GM19035 (cell line): ENCODE measurements around the gene FLVCR2.
"Not testable (repeated sequence)": the region's sequence is repeated elsewhere in the genome, so short reads cannot be mapped to it uniquely, and the experiment has no call there.

Experiments used
- ATAC-seq: cut with Tn5 transposase; IDR thresholded peaks from one replicate; pipeline ENCODE4 v1.9.1; 2021; ENCODE audit not compliant: unreplicated experiment

The FLVCR2 gene

DNA sequence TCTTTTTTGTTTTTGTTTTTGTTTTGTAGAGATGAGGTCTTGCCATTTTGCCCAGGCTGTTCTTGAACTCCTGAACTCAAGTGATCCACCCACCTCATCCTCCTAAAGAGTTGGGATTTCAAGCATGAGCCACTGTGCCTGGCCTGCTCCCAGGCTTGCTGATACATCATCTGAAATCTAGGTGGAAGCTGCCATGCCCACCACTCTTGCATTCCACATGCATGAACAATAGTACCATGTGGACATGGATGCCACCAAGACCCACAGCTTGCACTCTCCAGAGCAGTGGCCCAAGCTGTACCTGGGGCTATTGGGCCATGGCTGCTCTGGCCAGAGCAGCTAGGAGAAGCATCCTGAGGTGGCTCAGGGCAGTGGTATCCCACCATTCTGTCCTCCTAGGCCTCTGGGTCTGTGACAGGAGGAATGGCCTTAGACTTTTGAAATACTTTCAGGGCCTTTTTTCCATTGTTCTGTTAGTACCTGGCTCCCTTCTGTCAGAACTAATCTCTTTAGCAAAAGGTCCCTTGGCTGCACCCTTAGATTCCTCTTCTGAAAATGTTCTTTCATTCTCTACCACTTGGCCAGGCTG, 13.7 kb downstream of the FLVCR2 start:
- ATAC-seq = no peak

DNA sequence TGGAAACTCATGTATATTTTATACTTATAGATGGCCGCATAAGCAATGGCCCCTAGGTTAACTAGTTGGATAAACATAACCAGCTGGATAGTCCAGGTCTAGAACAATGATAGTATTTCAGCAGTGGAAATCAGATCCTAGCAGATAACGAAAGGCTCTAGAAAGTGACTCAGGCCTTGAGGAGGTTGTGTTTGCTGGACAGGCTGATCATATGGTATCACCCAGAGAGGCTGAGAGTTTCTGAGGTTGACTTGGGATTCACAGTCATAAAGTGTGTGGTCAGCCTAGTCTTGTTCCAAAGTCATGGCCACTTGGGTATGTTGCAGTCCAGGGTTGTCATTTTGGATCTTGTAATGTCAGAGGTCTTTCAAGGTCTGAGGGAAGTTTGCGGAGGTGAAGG, 16.8 kb downstream of the FLVCR2 start:
- ATAC-seq = no peak

DNA sequence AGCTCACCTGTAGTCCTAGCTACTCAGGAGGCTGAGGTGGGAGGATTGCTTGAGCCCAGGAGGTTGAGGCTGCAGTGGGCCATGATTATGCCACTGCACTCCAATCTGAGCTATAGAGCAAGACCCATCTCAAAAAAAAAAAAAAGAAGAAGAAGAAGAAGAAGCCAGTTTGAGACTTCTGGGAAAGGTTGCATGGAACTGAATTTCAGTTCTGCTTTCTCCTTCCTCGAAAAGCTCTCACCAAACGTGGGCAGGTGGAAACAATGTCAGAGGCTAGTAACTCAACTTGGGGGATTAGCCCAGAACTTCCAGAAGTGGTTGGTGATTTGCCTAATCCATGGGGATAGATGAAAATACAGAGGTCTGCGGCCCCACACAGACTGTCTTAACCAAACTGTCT, 18.7 kb downstream of the FLVCR2 start:
- no peak for ATAC-seq

- ATAC-seq = not testable (repeated sequence)
Measured at GRCh38 chr14:75600100-75600499, 21.7 kb downstream of the FLVCR2 start.

- not testable (repeated sequence) for ATAC-seq
Measured at GRCh38 chr14:75601061-75601460, 22.6 kb downstream of the FLVCR2 start.

DNA sequence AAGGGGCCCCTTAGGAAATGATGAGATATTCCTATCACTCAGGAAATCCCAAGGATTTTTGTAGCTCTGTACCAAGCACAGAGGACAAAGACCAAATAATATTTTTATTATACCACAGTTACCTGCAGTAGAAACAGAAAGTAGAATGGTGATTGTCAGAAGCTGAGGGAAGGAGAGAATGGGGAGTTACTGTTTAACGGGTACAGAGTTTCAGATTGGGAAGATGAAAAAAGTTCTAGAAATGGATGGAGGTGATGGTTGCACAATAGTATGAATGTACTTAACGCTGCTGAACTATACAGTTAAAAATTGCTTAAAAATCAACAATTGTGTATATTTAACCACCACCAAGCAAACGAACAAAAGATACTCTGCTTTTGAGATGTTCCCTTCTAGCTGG, 24.1 kb downstream of the FLVCR2 start:
- ATAC-seq = no peak

GRCh38 chr14:75604979-75605851, 26.8 kb downstream of the FLVCR2 start:
- ATAC-seq = no peak

DNA sequence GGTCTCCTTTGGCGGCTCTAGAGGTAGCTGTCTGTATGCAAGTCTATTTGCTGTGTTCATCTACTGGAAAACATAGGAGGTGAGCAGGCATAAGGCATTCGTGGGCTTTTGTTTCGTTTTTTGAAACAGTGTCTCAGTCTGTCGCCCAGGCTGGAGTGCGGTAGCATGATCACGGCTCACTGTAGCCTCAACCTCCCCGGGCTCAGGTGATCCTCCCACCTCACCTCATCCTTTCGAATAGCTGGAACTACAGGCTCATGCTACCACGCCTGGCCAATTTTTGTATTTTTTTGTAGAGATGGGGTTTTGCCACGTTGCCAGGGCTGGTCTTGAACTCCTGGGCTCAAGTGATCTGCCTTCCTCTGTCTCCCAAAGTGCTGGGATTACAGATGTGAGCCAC, 27.5 kb downstream of the FLVCR2 start:
- no peak for ATAC-seq

GRCh38 chr14:75607044-75607443, 28.6 kb downstream of the FLVCR2 start:
- ATAC-seq = no peak

DNA sequence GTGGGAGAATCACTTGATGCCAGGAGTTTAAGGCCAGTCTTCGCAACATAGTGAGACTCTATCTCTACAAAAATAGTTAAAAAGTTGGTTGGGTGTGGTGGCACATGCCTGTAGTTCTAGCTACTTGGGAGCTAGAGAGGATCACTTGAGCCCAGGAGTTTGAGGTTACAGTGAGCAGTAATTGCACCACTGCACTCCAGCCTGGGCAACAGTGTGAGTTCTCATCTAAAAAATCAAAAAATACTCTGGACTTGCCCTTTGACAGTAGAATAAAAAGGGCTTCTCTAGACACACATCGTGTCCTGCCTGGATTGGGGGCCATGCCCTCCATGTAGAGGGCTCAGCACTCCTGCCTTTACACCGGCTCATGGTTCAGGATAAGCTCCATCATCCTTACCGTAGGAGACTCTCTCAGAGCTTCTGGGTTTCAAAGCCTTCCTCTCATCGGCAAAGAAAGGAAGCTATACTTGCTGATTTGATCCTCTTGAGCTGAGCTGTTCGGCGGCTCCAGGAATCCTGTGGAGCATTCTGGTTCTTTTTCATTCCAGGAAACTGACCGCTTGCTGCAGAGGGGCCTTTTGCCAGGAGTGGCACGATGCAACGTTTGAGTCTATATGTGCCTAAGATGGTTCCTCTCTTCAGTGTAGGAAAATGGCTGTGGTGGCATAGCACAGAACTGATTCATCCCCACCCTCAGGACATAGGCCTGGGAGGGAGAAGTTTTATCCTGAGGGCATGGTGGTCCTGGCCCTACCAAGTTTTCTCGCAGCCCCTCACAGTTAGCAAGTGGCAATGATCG, 29.6 kb downstream of the FLVCR2 start:
- no peak for ATAC-seq

DNA sequence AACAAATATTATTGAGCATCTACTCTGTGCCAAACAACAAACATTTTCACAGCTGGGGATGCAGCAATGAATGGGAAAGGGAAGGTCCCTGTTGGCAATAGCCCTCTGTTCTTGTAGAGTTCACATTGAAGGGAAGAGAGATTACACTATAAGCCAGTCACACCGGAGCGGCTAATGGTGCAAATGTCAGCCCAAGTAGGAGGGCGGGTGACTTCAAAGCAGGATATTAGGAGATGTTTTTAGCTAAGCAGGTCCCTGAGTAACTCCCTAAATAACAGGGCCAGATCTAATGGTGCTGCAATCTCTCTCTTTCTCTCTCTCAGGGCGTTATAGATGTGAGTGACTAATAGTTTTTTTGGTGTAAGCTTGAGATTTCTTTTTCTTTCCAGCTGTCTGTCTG, 30.7 kb downstream of the FLVCR2 start:
- no peak for ATAC-seq

- ATAC-seq = no peak
Measured at GRCh38 chr14:75609606-75610475, 31.4 kb downstream of the FLVCR2 start.

DNA sequence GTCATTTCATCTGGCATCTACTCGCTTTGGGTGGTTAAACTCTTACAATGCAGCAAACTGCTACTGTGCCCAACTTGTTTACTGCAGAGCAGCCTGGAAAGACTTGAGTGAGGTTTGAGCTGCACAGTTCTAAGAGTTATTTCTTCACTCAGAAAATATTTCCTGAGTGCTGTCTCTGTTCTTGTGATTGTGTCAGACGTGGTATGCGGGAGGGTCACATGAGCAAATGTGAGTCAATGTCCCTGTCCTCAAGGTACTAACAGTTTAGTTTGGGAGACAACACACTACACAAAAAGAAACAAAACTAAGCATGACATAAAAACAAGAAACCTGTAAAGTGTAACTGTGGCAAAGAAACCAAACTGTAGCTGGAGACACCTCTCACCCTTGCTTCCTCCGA, 32.4 kb downstream of the FLVCR2 start:
- no peak for ATAC-seq

DNA sequence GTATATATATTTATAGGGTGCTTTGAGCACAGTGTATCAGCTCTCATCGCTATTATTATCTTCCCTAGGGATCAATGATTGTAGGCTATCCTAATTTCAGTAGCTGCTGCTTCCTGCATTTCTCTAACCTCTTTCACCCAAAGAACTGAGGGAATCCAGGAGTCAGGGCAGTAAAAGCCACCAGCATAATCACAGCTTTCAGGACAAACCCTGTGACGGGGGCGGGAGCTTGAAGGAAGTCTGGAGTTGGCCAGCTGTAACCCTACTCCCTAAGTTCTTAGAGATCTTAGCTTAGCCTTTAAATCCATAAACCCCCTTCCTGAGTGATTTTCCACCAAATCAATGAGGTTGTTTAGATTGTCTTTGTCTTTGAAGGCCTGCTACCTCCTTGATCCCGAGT, 33.7 kb downstream of the FLVCR2 start:
- ATAC-seq = no peak

DNA sequence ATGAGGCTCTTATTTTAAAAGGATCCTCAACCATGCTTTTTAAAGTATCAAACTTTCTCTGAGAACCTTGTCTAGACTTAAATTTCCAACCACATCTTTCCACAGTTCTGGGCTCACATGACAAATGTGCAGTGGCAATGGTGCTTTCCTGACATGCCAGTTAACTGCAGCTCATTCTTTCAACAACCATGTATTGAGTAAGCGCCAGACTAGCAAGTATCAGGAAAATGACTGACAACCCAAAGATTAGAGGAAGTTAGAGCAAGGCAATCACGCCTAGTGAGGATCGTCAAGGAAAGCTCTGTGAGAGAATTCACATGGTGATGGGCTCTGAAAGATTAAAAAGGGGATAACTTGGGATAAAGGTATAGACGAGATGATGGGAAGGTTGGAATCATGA, 35.8 kb downstream of the FLVCR2 start:
- no peak for ATAC-seq

DNA sequence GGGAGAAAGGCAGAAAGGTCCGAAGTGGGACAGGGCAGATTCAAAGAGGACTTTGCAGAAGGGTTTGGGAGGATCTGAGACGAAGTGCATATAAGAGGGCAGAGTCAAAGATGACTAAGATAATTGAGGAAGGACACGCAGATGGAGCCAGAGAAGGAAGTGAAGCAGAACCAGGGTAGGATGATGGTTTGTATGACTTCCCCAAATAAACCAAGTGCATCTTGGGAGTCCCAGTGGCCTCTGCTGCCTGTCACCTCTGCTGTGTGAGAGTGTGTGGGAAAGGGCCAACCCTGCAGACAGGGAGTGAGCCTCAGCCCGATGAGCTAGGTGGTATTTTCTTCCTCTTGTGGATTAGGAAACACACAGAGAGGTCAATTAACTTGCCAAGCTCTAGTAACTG, 36.8 kb downstream of the FLVCR2 start:
- ATAC-seq = no peak

GRCh38 chr14:75619548-75619947, 41.1 kb downstream of the FLVCR2 start:
- no peak for ATAC-seq

GRCh38 chr14:75625034-75625433, 46.6 kb downstream of the FLVCR2 start:
- no peak for ATAC-seq

GRCh38 chr14:75626396-75626795, 48.0 kb downstream of the FLVCR2 start:
- ATAC-seq = no peak

- no peak for ATAC-seq
Measured at GRCh38 chr14:75626863-75627262, 48.4 kb downstream of the FLVCR2 start.

DNA sequence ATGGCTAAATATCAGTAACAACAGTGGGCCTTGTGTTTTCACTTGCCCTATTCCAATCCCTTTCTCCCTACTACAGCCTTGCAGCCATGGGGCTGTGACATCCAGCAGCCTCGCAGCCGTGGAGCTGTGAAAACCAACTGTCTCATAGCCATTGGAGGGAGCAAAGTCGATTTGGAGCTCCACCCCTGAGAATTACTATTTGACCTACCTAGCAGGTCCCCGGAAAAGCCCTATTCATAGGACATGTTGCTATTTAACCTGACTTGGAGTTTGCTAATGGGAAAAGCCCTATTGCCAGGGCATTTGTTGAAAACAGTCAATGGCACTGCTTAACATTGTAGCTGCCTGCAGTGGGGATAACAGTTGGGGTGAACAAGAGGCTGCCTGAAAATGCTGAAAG, 49.0 kb downstream of the FLVCR2 start:
- no peak for ATAC-seq
